Measurements from ENCODE around the gene HSPG2.
A peak's percentile ranks its signal among the peaks of the same experiment; 100 is the strongest.

HSPG2 gene

DNA sequence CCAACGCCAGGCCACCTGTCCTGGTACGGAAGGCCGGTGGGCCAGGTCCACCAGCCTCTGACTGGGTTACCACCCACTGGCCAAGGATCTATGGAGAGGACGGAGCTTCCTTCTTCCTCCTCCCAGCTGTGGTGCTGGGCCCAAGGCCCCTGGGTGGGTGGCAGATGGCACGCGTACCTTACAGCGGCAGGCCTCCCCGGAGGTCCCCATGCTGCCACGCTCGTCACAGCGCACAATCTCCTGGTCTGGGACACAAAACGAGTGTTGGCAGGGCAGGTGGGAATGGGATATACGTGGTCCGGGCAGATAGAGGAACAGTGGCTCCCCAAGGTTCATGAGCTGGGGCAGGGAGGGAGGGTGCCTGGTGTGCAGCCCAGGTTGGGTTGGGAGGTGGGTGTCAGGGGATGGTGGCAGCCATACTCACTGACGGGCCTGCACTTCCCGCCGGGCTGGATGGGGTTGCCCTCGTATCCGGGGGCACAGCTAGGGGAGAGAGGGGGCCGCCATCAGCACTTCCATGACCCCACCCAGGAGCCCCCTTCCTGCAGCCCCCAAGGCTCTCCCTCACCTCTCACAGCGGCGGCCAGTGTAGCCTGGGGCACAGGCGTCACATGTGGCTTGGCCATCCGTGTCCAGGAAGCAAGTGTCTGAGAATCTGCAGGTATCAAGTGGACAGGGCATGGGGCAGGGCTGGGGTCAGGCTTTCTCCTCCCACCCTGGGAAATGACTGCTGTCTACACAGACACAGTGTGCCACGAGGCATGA is 58.9 kb downstream of the HSPG2 start:
- no peak overlapping the region for H3K27ac ChIP-seq
- no peak overlapping the region for H3K4me3 ChIP-seq
- intact Hi-C loops (cut with DNase I; ENCODE audit: low total_unique reads), result no loop called here
- H3K36me3 ChIP-seq, result peaks cover 86 to 100% (median 92%) of the 10 kb centered on the region in 3 donors
- no peaks in the 10 kb centered on the region for H3K27me3 ChIP-seq
- TF ChIP-seq CTCF (IDR thresholded peaks at IDR 0.05), result no peak
- DNase-seq, result no peak
- H3K9me3 ChIP-seq, result no peaks in the 10 kb centered on the region
- peaks cover 0 to 3% (median 2%) of the 10 kb centered on the region in 4 donors for H3K4me1 ChIP-seq

DNA sequence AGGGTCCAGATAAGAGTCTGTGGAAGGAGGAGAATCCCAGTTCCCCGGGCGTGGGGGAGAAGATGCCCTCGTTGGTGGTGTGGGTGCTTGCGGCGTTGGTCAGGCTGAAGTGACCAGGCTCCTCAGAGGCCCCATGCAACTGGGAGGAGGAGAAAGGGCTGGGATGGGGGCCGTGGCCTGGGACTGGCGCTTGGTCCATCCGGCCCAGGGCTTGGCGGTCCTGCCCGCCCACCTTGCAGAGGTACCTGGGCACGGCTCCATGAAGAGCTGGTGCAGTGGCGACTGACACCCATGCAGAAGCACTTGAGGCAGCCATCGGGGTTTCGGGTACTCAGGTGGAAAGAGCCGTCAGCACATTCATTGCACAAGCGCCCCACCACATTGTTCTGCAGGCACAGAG is 60.8 kb downstream of the HSPG2 start:
- H3K4me3 ChIP-seq, result no peak overlapping the region
- TF ChIP-seq CTCF (IDR thresholded peaks at IDR 0.05), result no peak
- H3K27me3 ChIP-seq, result no peaks in the 10 kb centered on the region
- H3K9me3 ChIP-seq, result no peaks in the 10 kb centered on the region
- peaks cover 95 to 100% (median 99%) of the 10 kb centered on the region in 3 donors for H3K36me3 ChIP-seq
- intact Hi-C loops (cut with DNase I; ENCODE audit: low total_unique reads), result no loop called here
- H3K4me1 ChIP-seq, result peaks cover 0 to 22% (median 13%) of the 10 kb centered on the region in 4 donors
- no peak for DNase-seq
- no peak overlapping the region for H3K27ac ChIP-seq

DNA sequence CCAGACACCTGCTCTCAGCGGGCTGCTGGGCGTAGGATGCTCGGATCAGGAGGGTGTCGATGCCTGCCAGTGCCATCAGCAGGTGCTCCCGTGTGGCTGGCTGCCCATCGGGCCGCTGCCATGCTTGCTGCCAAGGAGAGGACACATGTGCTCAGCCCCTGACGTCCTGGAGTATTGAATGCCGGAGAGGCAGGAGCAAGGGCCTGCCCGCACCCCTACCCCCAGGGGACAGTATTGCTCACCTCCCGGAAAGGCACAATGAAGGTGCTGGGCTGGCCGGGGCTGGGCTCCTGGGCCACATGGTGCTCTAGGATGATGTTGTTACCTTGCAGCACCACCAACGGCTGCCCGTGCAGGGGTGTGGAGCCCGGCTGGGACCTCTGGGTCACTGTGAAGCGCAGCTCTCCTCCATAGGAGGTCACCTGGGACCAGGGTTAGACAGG is 61.5 kb downstream of the HSPG2 start:
- H3K36me3 ChIP-seq, result peaks cover 89 to 100% (median 98%) of the 10 kb centered on the region in 3 donors
- DNase-seq, result no peak
- peak overlapping the region in 1 of 2 donors; percentile 79 for H3K27ac ChIP-seq
- H3K9me3 ChIP-seq, result no peaks in the 10 kb centered on the region
- intact Hi-C loops (cut with DNase I; ENCODE audit: low total_unique reads), result no loop called here
- TF ChIP-seq CTCF (IDR thresholded peaks at IDR 0.05), result no peak
- H3K4me3 ChIP-seq, result no peak overlapping the region
- no peaks in the 10 kb centered on the region for H3K27me3 ChIP-seq
- H3K4me1 ChIP-seq, result peaks cover 0 to 26% (median 14%) of the 10 kb centered on the region in 4 donors

DNA sequence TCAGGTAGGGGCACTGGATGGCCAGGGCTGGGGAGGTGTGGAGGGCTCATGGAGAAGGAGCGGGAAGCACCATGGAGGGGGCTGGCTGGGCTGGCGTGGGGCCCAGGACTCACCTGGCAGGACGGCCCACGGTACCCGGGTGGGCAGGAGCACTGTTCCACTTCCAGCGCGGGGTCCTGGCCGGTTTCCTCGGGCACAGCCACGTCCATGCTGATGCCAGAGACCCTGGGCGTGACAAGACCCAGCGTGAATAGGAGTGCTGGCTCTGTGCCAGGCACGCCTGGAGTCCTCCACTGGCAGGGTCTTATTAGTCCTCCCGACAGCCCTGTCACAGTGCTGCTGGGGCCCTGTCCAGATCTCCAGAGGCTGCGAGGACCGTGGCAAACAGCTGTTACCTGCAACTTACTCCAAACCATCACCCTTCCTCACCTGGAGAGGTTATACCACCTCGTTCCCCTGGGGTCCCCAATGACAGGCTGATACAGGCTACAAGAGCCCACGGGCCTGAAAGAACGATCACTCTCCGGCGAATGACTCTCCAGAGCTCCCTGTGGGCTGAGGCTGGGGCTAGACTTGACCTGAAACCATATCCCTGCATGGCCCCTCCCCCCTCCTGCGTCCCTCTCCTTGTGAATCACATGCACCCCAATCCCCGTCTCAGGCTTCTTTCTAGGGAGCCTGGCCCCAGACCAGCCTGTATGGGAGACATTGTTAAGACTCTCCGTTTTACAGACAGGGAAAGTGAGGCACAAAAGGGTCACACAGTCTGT is 62.1 kb downstream of the HSPG2 start:
- peaks cover 0 to 33% (median 21%) of the 10 kb centered on the region in 4 donors for H3K4me1 ChIP-seq
- H3K9me3 ChIP-seq, result no peaks in the 10 kb centered on the region
- H3K4me3 ChIP-seq, result no peak overlapping the region
- intact Hi-C loops (cut with DNase I; ENCODE audit: low total_unique reads), result loop anchor here (5.0 kb wide), 1 partner anchor 82 kb away; no protein-coding TSS in a partner anchor
- no peaks in the 10 kb centered on the region for H3K27me3 ChIP-seq
- peaks cover 82 to 100% (median 92%) of the 10 kb centered on the region in 3 donors for H3K36me3 ChIP-seq
- TF ChIP-seq CTCF (IDR thresholded peaks at IDR 0.05), result no peak
- H3K27ac ChIP-seq, result peak overlapping the region; percentile 39 to 79
- no peak for DNase-seq

- Histone ChIP-seq H3K4me1 (peaks cover 0 to 40% (median 27%) of the 10 kb centered on the region in 4 donors), H3K27ac (peak overlapping the region; percentile 39 to 79), H3K9me3 (no peaks in the 10 kb centered on the region), H3K36me3 (peaks cover 76 to 100% (median 86%) of the 10 kb centered on the region in 3 donors), H3K4me3 (no peak overlapping the region), H3K27me3 (no peaks in the 10 kb centered on the region)
- DNase-seq, result no peak
- intact Hi-C loops (cut with DNase I; ENCODE audit: low total_unique reads), result loop anchor here (5.0 kb wide), 1 partner anchor 83 kb away; no protein-coding TSS in a partner anchor
- no peak for TF ChIP-seq CTCF (IDR thresholded peaks at IDR 0.05)
These were observed 62.8 kb downstream of the HSPG2 start for GRCh38 chr1:21874328-21874727.

All from tibial artery (tissue), 4 donors.